Loucy (cell line): Measurements from ENCODE around the gene GOLGA8J.
"Not testable (repeated sequence)": the region's sequence is repeated elsewhere in the genome, so short reads cannot be mapped to it uniquely, and the experiment has no call there.

Source experiments
- H2AFZ ChIP-seq: fragments of 200-600 bp; sonication (generic); 2 replicates; pipeline ENCODE4 v1.6.0; 2016; ENCODE audit warnings: antibody characterized with exemption, mild to moderate bottlenecking, low read length, moderate library complexity
- H3F3A ChIP-seq: fragments of 200-600 bp; 2 replicates; pipeline ENCODE4 v1.6.0; 2016; ENCODE audit warnings: antibody characterized with exemption, low read depth, mild to moderate bottlenecking
- H3K27me3 ChIP-seq: fragments of 200-600 bp; sonication (generic); 2 replicates; pipeline ENCODE4 v1.6.1; 2014; ENCODE audit warnings: low read length, mild to moderate bottlenecking; ENCODE audit not compliant: insufficient read depth, poor library complexity, severe bottlenecking
- H3K36me3 ChIP-seq: fragments of 200-600 bp; sonication (generic); 2 replicates; pipeline ENCODE4 v1.6.1; 2016; ENCODE audit warnings: low read length; ENCODE audit not compliant: insufficient read depth
- H3K4me1 ChIP-seq: fragments of 200-600 bp; sonication (generic); 2 replicates; pipeline ENCODE4 v1.5.1; 2014; ENCODE audit warnings: low read length, mild to moderate bottlenecking; ENCODE audit not compliant: insufficient read depth, poor library complexity, severe bottlenecking
- H3K4me2 ChIP-seq: fragments of 200-600 bp; sonication (generic); 2 replicates; pipeline ENCODE4 v1.6.0; 2014; ENCODE audit warnings: antibody characterized with exemption, low read length, low read depth, mild to moderate bottlenecking; ENCODE audit not compliant: poor library complexity, severe bottlenecking
- H3K4me3 ChIP-seq: fragments of 200-600 bp; sonication (generic); 2 replicates; pipeline ENCODE4 v1.5.1; 2014; ENCODE audit warnings: low read length, mild to moderate bottlenecking, mixed read lengths; ENCODE audit not compliant: poor library complexity, severe bottlenecking
- H3K79me2 ChIP-seq: fragments of 200-600 bp; sonication (generic); 2 replicates; pipeline ENCODE4 v1.6.1; 2014; ENCODE audit warnings: low read length; ENCODE audit not compliant: insufficient read depth
- H3K9ac ChIP-seq: fragments of 200-600 bp; sonication (generic); 2 replicates; pipeline ENCODE4 v1.6.0; 2014; ENCODE audit warnings: mild to moderate bottlenecking, low read depth, low read length, moderate library complexity; ENCODE audit not compliant: poor library complexity, severe bottlenecking
- H3K9me2 ChIP-seq: fragments of 200-600 bp; sonication (generic); replicated peaks from 2 replicates; pipeline ENCODE4 v1.6.1; 2016; ENCODE audit warnings: low read depth, low read length, mixed read lengths
- H3K9me3 ChIP-seq: fragments of 200-600 bp; sonication (generic); 2 replicates; pipeline ENCODE4 v1.6.1; 2014; ENCODE audit warnings: mild to moderate bottlenecking, antibody characterized with exemption, low read length, low read depth; ENCODE audit not compliant: insufficient read depth
- H4K20me1 ChIP-seq: fragments of 200-600 bp; sonication (generic); 2 replicates; pipeline ENCODE4 v1.6.0; 2014; ENCODE audit warnings: antibody characterized with exemption, low read length, mild to moderate bottlenecking; ENCODE audit not compliant: insufficient read depth, poor library complexity, severe bottlenecking
- EZH2phosphoT487 ChIP-seq: fragments of 200-600 bp; IDR thresholded peaks from 2 replicates; pipeline ENCODE4 v1.6.1; 2018; ENCODE audit warnings: antibody characterized with exemption, mild to moderate bottlenecking, moderate library complexity, borderline replicate concordance
- TF ChIP-seq, protein P1 (sequence below): fragments of 200-600 bp; sonication (generic); conservative IDR thresholded peaks from 2 replicates; pipeline ENCODE4 v1.5.1; 2014; ENCODE audit warnings: mild to moderate bottlenecking, antibody characterized with exemption, low read length

GOLGA8J gene, protein sequence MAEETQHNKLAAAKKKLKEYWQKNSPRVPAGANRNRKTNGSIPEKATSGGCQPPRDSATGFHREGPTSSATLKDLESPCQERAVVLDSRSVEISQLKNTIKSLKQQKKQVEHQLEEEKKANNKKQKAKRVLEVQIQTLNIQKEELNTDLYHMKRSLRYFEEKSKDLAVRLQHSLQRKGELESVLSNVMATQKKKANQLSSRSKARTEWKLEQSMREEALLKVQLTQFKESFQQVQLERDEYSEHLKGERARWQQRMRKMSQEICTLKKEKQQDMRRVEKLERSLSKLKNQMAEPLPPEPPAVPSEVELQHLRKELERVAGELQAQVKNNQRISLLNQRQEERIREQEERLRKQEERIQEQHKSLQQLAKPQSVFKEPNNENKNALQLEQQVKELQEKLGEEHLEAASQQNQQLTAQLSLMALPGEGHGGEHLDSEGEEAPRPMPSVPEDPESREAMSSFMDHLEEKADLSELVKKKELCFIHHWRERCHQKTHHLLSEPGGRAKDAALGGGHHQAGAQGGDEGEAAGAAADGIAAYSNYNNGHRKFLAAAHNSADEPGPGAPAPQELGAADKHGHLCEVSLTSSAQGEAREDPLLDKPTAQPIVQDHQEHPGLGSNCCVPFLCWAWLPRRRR

DNA sequence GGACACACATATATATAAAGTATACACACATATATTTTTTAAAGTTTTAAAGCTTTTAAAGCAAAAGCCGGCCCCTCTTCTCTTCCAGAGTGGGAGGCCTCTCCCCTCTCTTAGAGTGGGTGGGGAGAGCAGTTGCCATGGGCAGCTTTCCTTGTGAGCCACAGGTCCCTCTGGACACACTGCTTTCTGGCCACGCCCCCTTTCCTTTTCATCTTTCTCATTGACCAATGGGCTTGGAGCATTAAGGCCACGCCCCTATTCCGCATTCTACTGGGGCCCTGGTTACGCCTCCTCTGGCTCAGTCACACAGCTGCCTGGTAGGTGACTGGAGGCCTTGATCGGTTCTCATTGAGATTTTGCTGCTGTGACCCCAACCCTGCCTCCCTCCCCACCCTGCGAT is at the start of gene GOLGA8J:
TSS of gene GOLGA8J (plus strand) at position 301 of the 400 bp plus-strand sequence. CDS start at position 399, 98 bp downstream.
- not testable (repeated sequence) for H3K27me3 ChIP-seq, H3K9me3 ChIP-seq, H4K20me1 ChIP-seq, H3K4me3 ChIP-seq, H3F3A ChIP-seq, H3K36me3 ChIP-seq, H3K9ac ChIP-seq, H3K4me2 ChIP-seq, H3K9me2 ChIP-seq, H3K79me2 ChIP-seq, H3K4me1 ChIP-seq, H2AFZ ChIP-seq

DNA sequence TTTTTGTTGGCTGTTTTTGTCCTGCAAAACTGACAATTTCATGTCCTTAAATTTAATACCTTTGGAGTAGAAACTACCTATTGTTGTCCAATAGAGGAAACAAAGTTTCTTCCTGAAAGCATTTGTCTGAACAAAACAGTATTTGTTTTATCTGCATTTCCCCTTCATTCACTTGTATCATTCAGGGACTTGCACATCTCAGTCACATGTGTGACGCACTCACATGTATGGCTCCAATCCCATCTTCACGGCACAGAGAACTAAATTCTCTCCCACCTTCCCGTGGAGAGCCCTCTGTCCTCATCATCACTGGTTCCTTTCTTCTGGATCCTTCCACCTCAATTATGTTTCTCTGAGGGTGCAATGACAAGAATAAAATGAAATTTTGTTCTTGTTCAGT is 49.5 kb upstream of the GOLGA8J start:
- Histone ChIP-seq H3K4me3 (no peak overlapping the region), H2AFZ (no peak overlapping the region), H3K9ac (no peak overlapping the region), H3K9me3 (no peaks in the 10 kb centered on the region), H3K36me3 (no peaks in the 10 kb centered on the region), H3K79me2 (no peaks in the 10 kb centered on the region), H3K4me2 (no peak overlapping the region), H3K27me3 (no peaks in the 10 kb centered on the region), H3K9me2 (no peaks in the 10 kb centered on the region), H3F3A (no peaks in the 10 kb centered on the region), H4K20me1 (no peaks in the 10 kb centered on the region), H3K4me1 (no peaks in the 10 kb centered on the region)
- TF ChIP-seq EZH2phosphoT487, result no peak
- TF ChIP-seq, protein P1, sequence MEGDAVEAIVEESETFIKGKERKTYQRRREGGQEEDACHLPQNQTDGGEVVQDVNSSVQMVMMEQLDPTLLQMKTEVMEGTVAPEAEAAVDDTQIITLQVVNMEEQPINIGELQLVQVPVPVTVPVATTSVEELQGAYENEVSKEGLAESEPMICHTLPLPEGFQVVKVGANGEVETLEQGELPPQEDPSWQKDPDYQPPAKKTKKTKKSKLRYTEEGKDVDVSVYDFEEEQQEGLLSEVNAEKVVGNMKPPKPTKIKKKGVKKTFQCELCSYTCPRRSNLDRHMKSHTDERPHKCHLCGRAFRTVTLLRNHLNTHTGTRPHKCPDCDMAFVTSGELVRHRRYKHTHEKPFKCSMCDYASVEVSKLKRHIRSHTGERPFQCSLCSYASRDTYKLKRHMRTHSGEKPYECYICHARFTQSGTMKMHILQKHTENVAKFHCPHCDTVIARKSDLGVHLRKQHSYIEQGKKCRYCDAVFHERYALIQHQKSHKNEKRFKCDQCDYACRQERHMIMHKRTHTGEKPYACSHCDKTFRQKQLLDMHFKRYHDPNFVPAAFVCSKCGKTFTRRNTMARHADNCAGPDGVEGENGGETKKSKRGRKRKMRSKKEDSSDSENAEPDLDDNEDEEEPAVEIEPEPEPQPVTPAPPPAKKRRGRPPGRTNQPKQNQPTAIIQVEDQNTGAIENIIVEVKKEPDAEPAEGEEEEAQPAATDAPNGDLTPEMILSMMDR, result no peak

DNA sequence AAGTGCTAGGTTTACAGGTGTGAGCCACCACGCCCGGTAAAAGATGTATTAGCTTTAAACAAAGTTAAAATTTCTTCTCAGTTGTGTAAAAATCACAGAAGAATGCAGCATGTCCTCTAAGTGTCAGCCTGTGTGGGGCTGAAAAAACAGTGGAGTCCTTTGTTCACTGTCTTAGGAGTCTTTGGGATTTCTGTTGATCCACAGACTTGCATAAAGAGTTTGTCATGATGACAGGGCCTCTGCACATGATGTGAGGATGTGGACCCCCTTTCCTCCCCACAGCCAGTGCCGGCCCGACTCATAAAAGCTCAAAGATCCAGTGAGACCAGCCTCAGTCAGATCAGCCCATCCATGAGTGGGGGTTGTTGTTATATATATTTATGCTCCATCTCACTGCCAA is 49.0 kb upstream of the GOLGA8J start:
- H3K27me3 ChIP-seq, result no peaks in the 10 kb centered on the region
- H3K4me1 ChIP-seq, result no peaks in the 10 kb centered on the region
- TF ChIP-seq, protein P1, result no peak
- no peak for TF ChIP-seq EZH2phosphoT487
- no peak overlapping the region for H3K4me2 ChIP-seq
- H3K79me2 ChIP-seq, result no peaks in the 10 kb centered on the region
- no peaks in the 10 kb centered on the region for H3F3A ChIP-seq
- no peaks in the 10 kb centered on the region for H3K9me3 ChIP-seq
- H2AFZ ChIP-seq, result no peak overlapping the region
- no peaks in the 10 kb centered on the region for H3K36me3 ChIP-seq
- no peaks in the 10 kb centered on the region for H4K20me1 ChIP-seq
- no peak overlapping the region for H3K4me3 ChIP-seq
- no peak overlapping the region for H3K9ac ChIP-seq
- H3K9me2 ChIP-seq, result no peaks in the 10 kb centered on the region
